ENCODE measurements around the gene BAZ2B. TPM values are rescaled to one million over a fixed set of nuclear protein-coding genes. Genes with fewer than 3 reads are reported as not detected.
"Not testable (repeated sequence)": the region's sequence is repeated elsewhere in the genome, so short reads cannot be mapped to it uniquely, and the experiment has no call there.

BAZ2B gene
- total RNA-seq, 2 donors from 2014 or later: 53.1 to 64.1 TPM

GRCh38 chr2:159538801-159539200 lies 77.5 kb downstream of the BAZ2B start:
- H3K27ac ChIP-seq (ENCODE audit: low read depth, low read length): no peak overlapping the region
- H3K9me3 ChIP-seq (ENCODE audit: control insufficient read depth, low read length): peaks cover 12% of the 10 kb centered on the region
- 97 to 100% methylated on average over 2 to 3 of the region's 3 CpGs for WGBS, 2 experiments (ENCODE audit: insufficient coverage in 1 of 2, insufficient read length in 1 of 2)
- peaks cover 14% of the 10 kb centered on the region for H3K36me3 ChIP-seq (ENCODE audit: control insufficient read depth, insufficient read depth, low read length)
- DNase-seq: no peak
- Mint-ChIP-seq H3K27ac (no peak overlapping the region), H3K4me3 (no peak overlapping the region), H3K27me3 (ENCODE audit: insufficient read depth) (no peaks in the 10 kb centered on the region), H3K9me3 (no peaks in the 10 kb centered on the region), H3K36me3 (ENCODE audit: low read depth) (peaks cover 19% of the 10 kb centered on the region), H3K4me1 (no peaks in the 10 kb centered on the region)
- H3K4me3 ChIP-seq (ENCODE audit: low read length): no peak overlapping the region
- no peaks in the 10 kb centered on the region for H3K27me3 ChIP-seq (ENCODE audit: control insufficient read depth, insufficient read depth, low read length, poor library complexity, severe bottlenecking)
- TF ChIP-seq CTCF (conservative IDR thresholded peaks at IDR 0.05): no peak
- no peak overlapping the region for H3K9ac ChIP-seq (ENCODE audit: extremely low read depth, low read length, poor library complexity, severe bottlenecking)
- H3K4me1 ChIP-seq (ENCODE audit: control insufficient read depth, insufficient read depth, low read length): no peaks in the 10 kb centered on the region

- not testable (repeated sequence) for H3K4me3 ChIP-seq (ENCODE audit: low read length); H3K9me3 Mint-ChIP-seq; H3K27me3 Mint-ChIP-seq (ENCODE audit: insufficient read depth); H3K27ac ChIP-seq (ENCODE audit: low read depth, low read length); DNase-seq; H3K9ac ChIP-seq (ENCODE audit: extremely low read depth, low read length, poor library complexity, severe bottlenecking); H3K27me3 ChIP-seq (ENCODE audit: control insufficient read depth, insufficient read depth, low read length, poor library complexity, severe bottlenecking); H3K27ac Mint-ChIP-seq; H3K4me3 Mint-ChIP-seq; H3K4me1 ChIP-seq (ENCODE audit: control insufficient read depth, insufficient read depth, low read length); H3K9me3 ChIP-seq (ENCODE audit: control insufficient read depth, low read length); H3K36me3 Mint-ChIP-seq (ENCODE audit: low read depth); H3K36me3 ChIP-seq (ENCODE audit: control insufficient read depth, insufficient read depth, low read length)
- peaks cover 14% of the 10 kb centered on the region for H3K4me1 Mint-ChIP-seq
- WGBS, 2 experiments (ENCODE audit: insufficient coverage in 1 of 2, insufficient read length in 1 of 2): 80 to 95% methylated on average over 1 to 4 of the region's 4 CpGs
Observed at GRCh38 chr2:159535261-159535660, 81.1 kb downstream of the BAZ2B start.

- Histone ChIP-seq H3K36me3 (ENCODE audit: control insufficient read depth, insufficient read depth, low read length) (no peaks in the 10 kb centered on the region), H3K27ac (ENCODE audit: low read depth, low read length) (no peak overlapping the region), H3K9me3 (ENCODE audit: control insufficient read depth, low read length) (peaks cover 6% of the 10 kb centered on the region), H3K4me3 (ENCODE audit: low read length) (no peak overlapping the region), H3K9ac (ENCODE audit: extremely low read depth, low read length, poor library complexity, severe bottlenecking) (no peak overlapping the region), H3K27me3 (ENCODE audit: control insufficient read depth, insufficient read depth, low read length, poor library complexity, severe bottlenecking) (no peaks in the 10 kb centered on the region), H3K4me1 (ENCODE audit: control insufficient read depth, insufficient read depth, low read length) (no peaks in the 10 kb centered on the region)
- no peak for DNase-seq
- Mint-ChIP-seq H3K36me3 (ENCODE audit: low read depth) (peaks cover 8% of the 10 kb centered on the region), H3K4me1 (peaks cover 16% of the 10 kb centered on the region), H3K4me3 (no peak overlapping the region), H3K27ac (no peak overlapping the region), H3K27me3 (ENCODE audit: insufficient read depth) (no peaks in the 10 kb centered on the region), H3K9me3 (no peaks in the 10 kb centered on the region)
- TF ChIP-seq CTCF (conservative IDR thresholded peaks at IDR 0.05): no peak
- 89 to 100% methylated on average over 1 of the region's 1 CpG for WGBS, 2 experiments (ENCODE audit: insufficient coverage in 1 of 2, insufficient read length in 1 of 2)
Observed at GRCh38 chr2:159531475-159531874, 84.9 kb downstream of the BAZ2B start.

- Histone ChIP-seq H3K27me3 (ENCODE audit: control insufficient read depth, insufficient read depth, low read length, poor library complexity, severe bottlenecking) (no peaks in the 10 kb centered on the region), H3K27ac (ENCODE audit: low read depth, low read length) (no peak overlapping the region), H3K4me3 (ENCODE audit: low read length) (no peak overlapping the region), H3K9ac (ENCODE audit: extremely low read depth, low read length, poor library complexity, severe bottlenecking) (no peak overlapping the region), H3K9me3 (ENCODE audit: control insufficient read depth, low read length) (peaks cover 6% of the 10 kb centered on the region), H3K4me1 (ENCODE audit: control insufficient read depth, insufficient read depth, low read length) (no peaks in the 10 kb centered on the region), H3K36me3 (ENCODE audit: control insufficient read depth, insufficient read depth, low read length) (no peaks in the 10 kb centered on the region)
- no peaks in the 10 kb centered on the region for H3K27me3 Mint-ChIP-seq (ENCODE audit: insufficient read depth)
- no peak for DNase-seq
- H3K27ac Mint-ChIP-seq: no peak overlapping the region
- no peak overlapping the region for H3K4me3 Mint-ChIP-seq
- no peaks in the 10 kb centered on the region for H3K9me3 Mint-ChIP-seq
- WGBS, 2 experiments (ENCODE audit: insufficient coverage in 1 of 2, insufficient read length in 1 of 2): 100% methylated on average over 1 of the region's 1 CpG; no CpG with 5 or more reads in 1 of the 2 experiments
- TF ChIP-seq CTCF (conservative IDR thresholded peaks at IDR 0.05): no peak
- H3K36me3 Mint-ChIP-seq (ENCODE audit: low read depth): peaks cover 7% of the 10 kb centered on the region
- peaks cover 9% of the 10 kb centered on the region for H3K4me1 Mint-ChIP-seq
Observed at GRCh38 chr2:159526433-159526832, 89.9 kb downstream of the BAZ2B start.
